SU-DHL-6 (cell line): ENCODE data around the gene PNLDC1.

Source experiments
- H2AFZ ChIP-seq: fragments of 200-600 bp; sonication (generic); 2 replicates; pipeline ENCODE4 v1.6.1; 2014; ENCODE audit warnings: low read depth, mild to moderate bottlenecking, moderate library complexity, mixed read lengths, antibody characterized with exemption, low read length; ENCODE audit not compliant: severe bottlenecking
- H3F3A ChIP-seq: fragments of 200-600 bp; shearing (Covaris generic); 2 replicates; pipeline ENCODE4 v1.6.0; 2016; ENCODE audit warnings: antibody characterized with exemption, mild to moderate bottlenecking; ENCODE audit not compliant: insufficient read depth
- H3K27ac ChIP-seq: fragments of 200-600 bp; sonication (generic); 2 replicates; pipeline ENCODE4 v1.5.1; 2016; ENCODE audit warnings: low read depth, mild to moderate bottlenecking, low read length, moderate library complexity, mixed read lengths
- H3K27me3 ChIP-seq: fragments of 200-600 bp; sonication (generic), shearing (Covaris generic); 2 replicates; pipeline ENCODE4 v1.6.0; 2014; ENCODE audit warnings: mild to moderate bottlenecking, low read length
- H3K36me3 ChIP-seq: fragments of 200-600 bp; sonication (generic); 2 replicates; pipeline ENCODE4 v1.6.1; 2014; ENCODE audit warnings: mild to moderate bottlenecking, low read length, mixed read lengths
- H3K4me2 ChIP-seq: fragments of 300-600, 200-600 bp; shearing (Covaris generic), sonication (generic); 2 replicates; pipeline ENCODE4 v1.6.0; 2014; ENCODE audit warnings: low read length, low read depth, mild to moderate bottlenecking; ENCODE audit not compliant: poor library complexity, severe bottlenecking
- H3K4me3 ChIP-seq: fragments of 200-600 bp; sonication (generic); 2 replicates; pipeline ENCODE4 v1.5.1; 2014; ENCODE audit warnings: antibody characterized with exemption, low read length, mild to moderate bottlenecking, mixed read lengths; ENCODE audit not compliant: insufficient read depth, poor library complexity, severe bottlenecking
- H3K79me2 ChIP-seq: fragments of 200-600 bp; sonication (generic); 2 replicates; pipeline ENCODE4 v1.6.1; 2014; ENCODE audit warnings: mild to moderate bottlenecking, low read length, moderate library complexity; ENCODE audit not compliant: insufficient read depth
- H3K9ac ChIP-seq: fragments of 200-600 bp; sonication (generic); 2 replicates; pipeline ENCODE4 v1.7.0; 2014; ENCODE audit warnings: mild to moderate bottlenecking, low read length
- H3K9me2 ChIP-seq: fragments of 200-600 bp; sonication (generic); replicated peaks from 2 replicates; pipeline ENCODE4 v1.6.1; 2014; ENCODE audit warnings: low read length; ENCODE audit not compliant: insufficient read depth
- H3K9me3 ChIP-seq: fragments of 200-600 bp; sonication (generic); 2 replicates; pipeline ENCODE4 v1.6.1; 2014; ENCODE audit warnings: low read length, mixed read lengths; ENCODE audit not compliant: insufficient read depth
- H4K20me1 ChIP-seq: fragments of 200-600 bp; sonication (generic); 2 replicates; pipeline ENCODE4 v1.6.1; 2014; ENCODE audit warnings: low read depth, mild to moderate bottlenecking, antibody characterized with exemption, low read length, moderate library complexity, mixed read lengths
- CTCF ChIP-seq: fragments of 200-600 bp; sonication (generic); IDR thresholded peaks from one replicate; pipeline ENCODE4 v1.5.1; 2017; ENCODE audit warnings: antibody characterized with exemption, mild to moderate bottlenecking, low read length, moderate library complexity; ENCODE audit not compliant: insufficient read depth, poor library complexity, severe bottlenecking
- EZH2phosphoT487 ChIP-seq: fragments of 200-600 bp; sonication (generic), shearing (Covaris generic); conservative IDR thresholded peaks from 2 replicates; pipeline ENCODE4 v1.6.1; 2018; ENCODE audit warnings: mild to moderate bottlenecking, antibody characterized with exemption, low read length, moderate library complexity, mixed read lengths

The PNLDC1 gene

GRCh38 chr6:159807150-159807858 lies 7.2 kb downstream of the PNLDC1 start:
- Histone ChIP-seq H3K9me2 (no peaks in the 10 kb centered on the region), H3K27me3 (no peaks in the 10 kb centered on the region), H3K4me3 (no peak overlapping the region), H3K79me2 (no peaks in the 10 kb centered on the region), H3K27ac (no peak overlapping the region), H2AFZ (no peak overlapping the region), H3F3A (no peaks in the 10 kb centered on the region), H3K4me2 (no peak overlapping the region), H3K9me3 (no peaks in the 10 kb centered on the region), H4K20me1 (no peaks in the 10 kb centered on the region), H3K36me3 (no peaks in the 10 kb centered on the region), H3K9ac (no peak overlapping the region)
- TF ChIP-seq CTCF (no peak), EZH2phosphoT487 (no peak)

GRCh38 chr6:159808647-159809046 lies 8.6 kb downstream of the PNLDC1 start:
- Histone ChIP-seq H3K36me3 (no peaks in the 10 kb centered on the region), H3K27me3 (no peaks in the 10 kb centered on the region), H3K79me2 (no peaks in the 10 kb centered on the region), H3K4me3 (no peak overlapping the region), H2AFZ (no peak overlapping the region), H3K4me2 (no peak overlapping the region), H3K9me3 (no peaks in the 10 kb centered on the region), H3K27ac (no peak overlapping the region), H4K20me1 (no peaks in the 10 kb centered on the region), H3K9me2 (no peaks in the 10 kb centered on the region), H3K9ac (no peak overlapping the region), H3F3A (no peaks in the 10 kb centered on the region)
- TF ChIP-seq CTCF (no peak), EZH2phosphoT487 (no peak)

- no peaks in the 10 kb centered on the region for H3K36me3 ChIP-seq
- TF ChIP-seq CTCF (no peak), EZH2phosphoT487 (no peak)
Observed at GRCh38 chr6:159809149-159809548, 9.1 kb downstream of the PNLDC1 start.

More at GRCh38 chr6:159809149-159809548, 9.1 kb downstream of the PNLDC1 start:
- no peak overlapping the region for H3K4me3 ChIP-seq
- no peaks in the 10 kb centered on the region for H3K9me3 ChIP-seq
- no peak overlapping the region for H3K27ac ChIP-seq
- no peaks in the 10 kb centered on the region for H3K9me2 ChIP-seq
- no peaks in the 10 kb centered on the region for H3K27me3 ChIP-seq
- H3F3A ChIP-seq: no peaks in the 10 kb centered on the region
- no peak overlapping the region for H3K4me2 ChIP-seq
- no peak overlapping the region for H3K9ac ChIP-seq
- H4K20me1 ChIP-seq: no peaks in the 10 kb centered on the region
- no peaks in the 10 kb centered on the region for H3K79me2 ChIP-seq
- H2AFZ ChIP-seq: no peak overlapping the region
